IMR-90 (cell line): ENCODE measurements around the gene KIAA0825. TPM values are rescaled to one million over a fixed set of nuclear protein-coding genes. Genes with fewer than 3 reads are reported as not detected.

Experiments
- ATAC-seq: fragments of 200-7000 bp; cut with Tn5 transposase; 2 replicates; pipeline ENCODE4 v1.9.1; 2020; ENCODE audit warnings: low read depth, mild to moderate bottlenecking, moderate library complexity
- BruUV-seq: library from RNA; stranded (reverse); fragments of 400-500 nt; replicated peaks from 2 replicates; lab custom pipeline; 2021; lab: Mats Ljungman, UMichigan
- CTCF ChIA-PET: fragments of 300-600 bp; formaldehyde crosslinking; extraction: SDS; loops from one replicate; lab custom pipeline; 2021; ENCODE audit warnings: antibody characterized with exemption; lab: Yijun Ruan, JAX
- POLR2A ChIA-PET: fragments of 300-600 bp; sonication (Branson Sonifier 250); formaldehyde crosslinking; loops from one replicate; lab custom pipeline; 2022; ENCODE audit warnings: antibody characterized with exemption; ENCODE audit not compliant: unreplicated experiment; lab: Charles Lee
- DNase-seq: peaks from one replicate; pipeline ENCODE4 v3.0.0; 2013
- H2AFZ ChIP-seq: replicated peaks from 2 replicates; pipeline ENCODE3; 2013; ENCODE audit warnings: low read length, mild to moderate bottlenecking; ENCODE audit not compliant: poor library complexity
- H2AK5ac ChIP-seq: 2 replicates; pipeline ENCODE4 v1.6.1; 2013; ENCODE audit warnings: low read depth, low read length, inconsistent platforms
- H2AK9ac ChIP-seq: replicated peaks from 2 replicates; pipeline ENCODE3; 2013; ENCODE audit warnings: mild to moderate bottlenecking, low read depth, low read length, moderate library complexity; ENCODE audit not compliant: poor library complexity
- H2BK120ac ChIP-seq: 2 replicates; pipeline ENCODE4 v1.6.1; 2013; ENCODE audit warnings: low read depth, low read length, inconsistent platforms
- H2BK15ac ChIP-seq: 3 replicates; pipeline ENCODE4 v1.6.1; 2013; ENCODE audit warnings: low read depth, low read length, inconsistent platforms
- H2BK20ac ChIP-seq: 2 replicates; pipeline ENCODE4 v1.6.1; 2013; ENCODE audit warnings: low read depth, mild to moderate bottlenecking, inconsistent platforms, low read length, moderate library complexity
- H2BK5ac ChIP-seq: 2 replicates; pipeline ENCODE4 v1.6.1; 2013; ENCODE audit warnings: mild to moderate bottlenecking, low read depth, low read length, inconsistent platforms; ENCODE audit not compliant: poor library complexity, severe bottlenecking
- H3K14ac ChIP-seq: replicated peaks from 2 replicates; pipeline ENCODE4 v1.6.1; 2013; ENCODE audit warnings: low read depth, low read length, inconsistent platforms
- H3K18ac ChIP-seq: 2 replicates; pipeline ENCODE4 v1.6.1; 2013; ENCODE audit warnings: low read depth, low read length, control low read depth
- H3K23ac ChIP-seq: 2 replicates; pipeline ENCODE4 v1.6.1; 2013; ENCODE audit warnings: low read depth, low read length, inconsistent platforms
- H3K27ac ChIP-seq: 2 replicates; pipeline ENCODE4 v1.5.1; 2013; ENCODE audit warnings: mild to moderate bottlenecking, control low read depth, low read length; ENCODE audit not compliant: insufficient read depth
- H3K27me3 ChIP-seq: 2 replicates; pipeline ENCODE4 v1.6.1; 2013; ENCODE audit warnings: low read length; ENCODE audit not compliant: control insufficient read depth, insufficient read depth
- H3K36me3 ChIP-seq: 2 replicates; pipeline ENCODE4 v1.6.1; 2013; ENCODE audit warnings: low read length, mixed read lengths; ENCODE audit not compliant: control insufficient read depth, insufficient read depth
- H3K4ac ChIP-seq: 2 replicates; pipeline ENCODE4 v1.6.1; 2013; ENCODE audit warnings: low read depth, low read length, inconsistent platforms
- H3K4me1 ChIP-seq: 2 replicates; pipeline ENCODE4 v1.6.1; 2013; ENCODE audit warnings: low read length, mixed read lengths; ENCODE audit not compliant: control insufficient read depth, insufficient read depth
- H3K4me2 ChIP-seq: 2 replicates; pipeline ENCODE4 v1.6.1; 2013; ENCODE audit warnings: low read depth, mild to moderate bottlenecking, control low read depth, low read length, moderate library complexity
- H3K4me3 ChIP-seq: 2 replicates; pipeline ENCODE4 v1.5.1; 2013; ENCODE audit warnings: low read depth, mild to moderate bottlenecking, control low read depth, low read length, moderate library complexity; ENCODE audit not compliant: insufficient read depth
- H3K56ac ChIP-seq: 2 replicates; pipeline ENCODE4 v1.6.1; 2013; ENCODE audit warnings: low read length, inconsistent platforms; ENCODE audit not compliant: insufficient read depth; ENCODE audit errors: extremely low read depth
- H3K79me1 ChIP-seq, 2 experiments: 2 replicates each; pipeline ENCODE4 v1.6.1; 2013; ENCODE audit warnings: low read length in 2 of 2, inconsistent platforms in 1 of 2, low read depth in 1 of 2
- H3K9ac ChIP-seq: 2 replicates; pipeline ENCODE4 v1.6.1; 2013; ENCODE audit warnings: low read depth, low read length, control low read depth
- H3K9me1 ChIP-seq: 2 replicates; pipeline ENCODE4 v1.6.1; 2013; ENCODE audit warnings: low read length, inconsistent platforms; ENCODE audit not compliant: insufficient read depth
- H3K9me3 ChIP-seq: 2 replicates; pipeline ENCODE4 v1.6.1; 2013; ENCODE audit warnings: low read length; ENCODE audit not compliant: control insufficient read depth, insufficient read depth
- H4K20me1 ChIP-seq: 2 replicates; pipeline ENCODE4 v1.6.1; 2013; ENCODE audit warnings: low read length, inconsistent platforms; ENCODE audit not compliant: insufficient read depth
- H4K5ac ChIP-seq: 2 replicates; pipeline ENCODE4 v1.6.1; 2013; ENCODE audit warnings: mild to moderate bottlenecking, low read depth, low read length, control low read depth
- H4K8ac ChIP-seq, 2 experiments: 2 replicates each; pipeline ENCODE4 v1.6.1; 2013; ENCODE audit warnings: low read depth in 2 of 2, low read length in 2 of 2, control low read depth in 1 of 2, inconsistent platforms in 1 of 2
- H4K91ac ChIP-seq: 2 replicates; pipeline ENCODE4 v1.6.1; 2013; ENCODE audit warnings: low read depth, low read length, inconsistent platforms; ENCODE audit not compliant: insufficient read depth
- BHLHE40 ChIP-seq: fragments of 150-350 bp; IDR thresholded peaks from 2 replicates; pipeline ENCODE4 v1.6.1; 2016; ENCODE audit warnings: mild to moderate bottlenecking, low read depth, low read length
- CHD1 ChIP-seq: IDR thresholded peaks from 2 replicates; pipeline ENCODE4 v1.6.1; 2012; ENCODE audit warnings: low read depth, low read length, improper control_type of control experiment
- FOS ChIP-seq: fragments of 150-350 bp; IDR thresholded peaks from 2 replicates; pipeline ENCODE4 v1.6.1; 2016; ENCODE audit warnings: low read depth, low read length
- MAFK ChIP-seq: IDR thresholded peaks from 2 replicates; pipeline ENCODE4 v1.6.1; 2012; ENCODE audit warnings: low read depth, low read length, improper control_type of control experiment
- MAZ ChIP-seq: IDR thresholded peaks from 2 replicates; pipeline ENCODE4 v1.6.1; 2012; ENCODE audit warnings: low read depth, mild to moderate bottlenecking, low read length, improper control_type of control experiment, moderate library complexity, borderline replicate concordance
- RAD21 ChIP-seq: IDR thresholded peaks from 2 replicates; pipeline ENCODE4 v1.6.1; 2012; ENCODE audit warnings: low read length, improper control_type of control experiment
- RCOR1 ChIP-seq: IDR thresholded peaks from 2 replicates; pipeline ENCODE4 v1.6.1; 2012; ENCODE audit warnings: mild to moderate bottlenecking, low read length, improper control_type of control experiment; ENCODE audit not compliant: insufficient replicate concordance
- RFX5 ChIP-seq: IDR thresholded peaks from 2 replicates; pipeline ENCODE4 v1.8.0; 2012; ENCODE audit warnings: low read depth, mild to moderate bottlenecking, low read length, moderate library complexity
- dilution Hi-C: fragments of 300-500 bp; cut with HindIII; formaldehyde crosslinking; loops from one replicate; pipeline ENCODE4 v1.14.3; 2018; ENCODE audit warnings: low sequenced_read_pairs; ENCODE audit not compliant: unreplicated experiment
- in situ Hi-C: fragments of 300-500 bp; cut with MboI; formaldehyde crosslinking; loops from 3 replicates; pipeline ENCODE4 v1.14.3; 2019; ENCODE audit warnings: low sequenced_read_pairs, inconsistent platforms, mixed read lengths
- intact Hi-C: fragments of 100-400 bp; cut with micrococcal nuclease; formaldehyde crosslinking; loops from 2 replicates; pipeline ENCODE4 v1.10.0; 2022
- polyA plus RNA-seq, 3 experiments: library from polyadenylated mRNA; depleted of rRNA; stranded (reverse); fragments of >200 nt; gene quantifications; 2 replicates each; pipeline ENCODE4 v1.2.3, GENCODE V29; 2012; ENCODE audit warnings: low replicate concordance in 1 of 3
- total RNA-seq: library from RNA; depleted of rRNA; stranded (reverse); fragments of >200 nt; gene quantifications from 2 replicates; pipeline ENCODE4 v1.2.3, GENCODE V29; 2012
- TF ChIP-seq, protein P1 (sequence below): conservative IDR thresholded peaks from 2 replicates; pipeline ENCODE4 v1.5.1; 2012; ENCODE audit warnings: mild to moderate bottlenecking, low read depth, low read length, improper control_type of control experiment

The KIAA0825 gene
- total and polyA plus RNA-seq, 2 of the 4 experiments (the other 2 are of a cell fraction) = 0.46 to 1.8 TPM

DNA sequence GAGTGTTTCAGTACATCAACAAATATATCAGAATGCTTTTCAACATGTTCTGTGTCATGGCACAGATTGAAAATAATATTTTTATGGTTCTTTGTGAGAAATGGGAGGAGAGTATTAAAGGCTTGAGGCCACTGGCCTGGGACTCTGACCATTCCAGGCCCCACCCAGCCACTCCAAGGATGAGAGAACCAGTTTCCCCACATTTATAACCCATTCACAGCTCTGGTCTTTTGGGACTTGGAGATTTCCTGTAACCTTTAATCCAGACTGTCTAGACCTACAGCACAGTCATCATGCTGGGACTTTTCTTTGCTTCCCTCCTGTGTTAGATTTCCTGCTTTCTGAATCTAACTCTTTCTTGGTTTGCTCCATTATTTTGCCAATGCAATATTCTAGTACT, 389.6 kb downstream of the KIAA0825 start:
- CTCF ChIA-PET = no interaction called here
- no peak overlapping the region for H3K23ac ChIP-seq
- ATAC-seq = no peak

More for the DNA sequence above, 389.6 kb downstream of the KIAA0825 start:
- Histone ChIP-seq H4K5ac (no peak overlapping the region), H4K20me1 (no peaks in the 10 kb centered on the region), H3K4me1 (no peaks in the 10 kb centered on the region), H3K27ac (no peak overlapping the region), H2BK5ac (no peak overlapping the region), H2BK15ac (no peak overlapping the region), H3K14ac (no peak overlapping the region), H4K8ac (no peak overlapping the region), H2AK5ac (no peak overlapping the region), H2BK20ac (no peak overlapping the region), H4K91ac (no peak overlapping the region), H3K9me1 (no peaks in the 10 kb centered on the region), H2AFZ (no peak overlapping the region), H2BK120ac (no peak overlapping the region), H2AK9ac (no peak overlapping the region), H3K56ac (no peak overlapping the region), H3K18ac (no peak overlapping the region), H3K4me3 (no peak overlapping the region), H3K9ac (no peak overlapping the region), H3K4me2 (no peak overlapping the region), H3K27me3 (no peaks in the 10 kb centered on the region), H3K36me3 (no peaks in the 10 kb centered on the region), H3K4ac (no peak overlapping the region), H3K79me1 (no peaks in the 10 kb centered on the region), H3K9me3 (no peaks in the 10 kb centered on the region)
- in situ Hi-C loops = no loop called here
- no peak for TF ChIP-seq MAZ
- TF ChIP-seq CHD1 = no peak
- TF ChIP-seq, protein P1, sequence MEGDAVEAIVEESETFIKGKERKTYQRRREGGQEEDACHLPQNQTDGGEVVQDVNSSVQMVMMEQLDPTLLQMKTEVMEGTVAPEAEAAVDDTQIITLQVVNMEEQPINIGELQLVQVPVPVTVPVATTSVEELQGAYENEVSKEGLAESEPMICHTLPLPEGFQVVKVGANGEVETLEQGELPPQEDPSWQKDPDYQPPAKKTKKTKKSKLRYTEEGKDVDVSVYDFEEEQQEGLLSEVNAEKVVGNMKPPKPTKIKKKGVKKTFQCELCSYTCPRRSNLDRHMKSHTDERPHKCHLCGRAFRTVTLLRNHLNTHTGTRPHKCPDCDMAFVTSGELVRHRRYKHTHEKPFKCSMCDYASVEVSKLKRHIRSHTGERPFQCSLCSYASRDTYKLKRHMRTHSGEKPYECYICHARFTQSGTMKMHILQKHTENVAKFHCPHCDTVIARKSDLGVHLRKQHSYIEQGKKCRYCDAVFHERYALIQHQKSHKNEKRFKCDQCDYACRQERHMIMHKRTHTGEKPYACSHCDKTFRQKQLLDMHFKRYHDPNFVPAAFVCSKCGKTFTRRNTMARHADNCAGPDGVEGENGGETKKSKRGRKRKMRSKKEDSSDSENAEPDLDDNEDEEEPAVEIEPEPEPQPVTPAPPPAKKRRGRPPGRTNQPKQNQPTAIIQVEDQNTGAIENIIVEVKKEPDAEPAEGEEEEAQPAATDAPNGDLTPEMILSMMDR = no peak
- TF ChIP-seq FOS = no peak
- no peak for TF ChIP-seq RCOR1
- TF ChIP-seq RFX5 = no peak
- TF ChIP-seq MAFK = no peak
- no peak for TF ChIP-seq BHLHE40
- TF ChIP-seq RAD21 = no peak
- no peak for DNase-seq
- BruUV-seq = no TSS peak
- POLR2A ChIA-PET = no interaction called here
- dilution Hi-C loops = no loop called here
- intact Hi-C loops = no loop called here
